A673 (cell line): ENCODE measurements around the gene NT5M. TPM values are rescaled to one million over a fixed set of nuclear protein-coding genes. Genes with fewer than 3 reads are reported as not detected.

Experiments used
- BruUV-seq: library from RNA; stranded (reverse); fragments of 400-500 nt; replicated peaks from 2 replicates; lab custom pipeline; 2021; lab: Mats Ljungman, UMichigan
- CTCF ChIA-PET: fragments of 300-600 bp; sonication (Branson Sonifier 250); formaldehyde crosslinking; loops from one replicate; lab custom pipeline; 2022; ENCODE audit warnings: antibody characterized with exemption; lab: Charles Lee
- POLR2A ChIA-PET: fragments of 300-600 bp; sonication (Branson Sonifier 250); formaldehyde crosslinking; loops from one replicate; lab custom pipeline; 2022; ENCODE audit warnings: antibody characterized with exemption; ENCODE audit not compliant: low non-redundant PET; lab: Charles Lee
- DNase-seq: peaks from one replicate; pipeline ENCODE4 v3.0.0-alpha.2; 2015; ENCODE audit warnings: low spot score
- H3K27ac ChIP-seq: fragments of 200-600 bp; sonication (generic); 2 replicates; pipeline ENCODE4 v1.5.1; 2016; ENCODE audit warnings: mixed run types, low read depth, mild to moderate bottlenecking, mixed read lengths, antibody characterized with exemption, low read length; ENCODE audit not compliant: poor library complexity, severe bottlenecking
- H3K27me3 ChIP-seq: fragments of 200-600 bp; sonication (generic); replicated peaks from 2 replicates; pipeline ENCODE4 v1.6.1; 2017; ENCODE audit warnings: mixed run types, low read depth, mild to moderate bottlenecking, mixed read lengths, antibody characterized with exemption, low read length; ENCODE audit not compliant: insufficient read depth, poor library complexity
- H3K36me3 ChIP-seq: fragments of 200-600 bp; sonication (generic); 2 replicates; pipeline ENCODE4 v1.6.1; 2016; ENCODE audit warnings: mixed run types, mild to moderate bottlenecking, mixed read lengths, antibody characterized with exemption, low read length; ENCODE audit not compliant: insufficient read depth, poor library complexity, severe bottlenecking
- H3K4me1 ChIP-seq: fragments of 200-600 bp; sonication (generic); 2 replicates; pipeline ENCODE4 v1.6.1; 2017; ENCODE audit warnings: mixed run types, mild to moderate bottlenecking, mixed read lengths, antibody characterized with exemption, low read length; ENCODE audit not compliant: insufficient read depth, poor library complexity, severe bottlenecking
- H3K4me3 ChIP-seq: fragments of 200-600 bp; sonication (generic); 2 replicates; pipeline ENCODE4 v1.5.1; 2016; ENCODE audit warnings: low read depth, mixed run types, mild to moderate bottlenecking, mixed read lengths, low read length; ENCODE audit not compliant: poor library complexity, severe bottlenecking
- H3K9me3 ChIP-seq: fragments of 200-600 bp; sonication (generic); 2 replicates; pipeline ENCODE4 v1.6.1; 2016; ENCODE audit warnings: mixed run types, low read depth, mild to moderate bottlenecking, mixed read lengths, antibody characterized with exemption, low read length; ENCODE audit not compliant: poor library complexity, severe bottlenecking
- EZH2 ChIP-seq: fragments of 200-600 bp; sonication (generic); IDR thresholded peaks from 2 replicates; pipeline ENCODE4 v1.6.1; 2017; ENCODE audit warnings: borderline replicate concordance, low read depth, mild to moderate bottlenecking, mixed read lengths, antibody characterized with exemption, low read length; ENCODE audit not compliant: poor library complexity, severe bottlenecking
- intact Hi-C: fragments of 100-400 bp; cut with micrococcal nuclease; formaldehyde crosslinking; loops from one replicate; pipeline ENCODE4 v1.10.0; 2022; ENCODE audit not compliant: unreplicated experiment
- total RNA-seq: library from RNA; stranded (reverse); gene quantifications from 2 replicates; pipeline ENCODE4 v1.2.3, GENCODE V29; 2021
- TF ChIP-seq, protein P1 (sequence below): fragments of 300-800, 200-600 bp; sonication (generic); conservative IDR thresholded peaks from 2 replicates; pipeline ENCODE4 v1.5.1; 2017; ENCODE audit warnings: low read depth, mild to moderate bottlenecking, antibody characterized with exemption, low read length, moderate library complexity, mixed read lengths

Gene NT5M
- total RNA-seq, 1 experiment from 2014 or later: 2.6 TPM

DNA sequence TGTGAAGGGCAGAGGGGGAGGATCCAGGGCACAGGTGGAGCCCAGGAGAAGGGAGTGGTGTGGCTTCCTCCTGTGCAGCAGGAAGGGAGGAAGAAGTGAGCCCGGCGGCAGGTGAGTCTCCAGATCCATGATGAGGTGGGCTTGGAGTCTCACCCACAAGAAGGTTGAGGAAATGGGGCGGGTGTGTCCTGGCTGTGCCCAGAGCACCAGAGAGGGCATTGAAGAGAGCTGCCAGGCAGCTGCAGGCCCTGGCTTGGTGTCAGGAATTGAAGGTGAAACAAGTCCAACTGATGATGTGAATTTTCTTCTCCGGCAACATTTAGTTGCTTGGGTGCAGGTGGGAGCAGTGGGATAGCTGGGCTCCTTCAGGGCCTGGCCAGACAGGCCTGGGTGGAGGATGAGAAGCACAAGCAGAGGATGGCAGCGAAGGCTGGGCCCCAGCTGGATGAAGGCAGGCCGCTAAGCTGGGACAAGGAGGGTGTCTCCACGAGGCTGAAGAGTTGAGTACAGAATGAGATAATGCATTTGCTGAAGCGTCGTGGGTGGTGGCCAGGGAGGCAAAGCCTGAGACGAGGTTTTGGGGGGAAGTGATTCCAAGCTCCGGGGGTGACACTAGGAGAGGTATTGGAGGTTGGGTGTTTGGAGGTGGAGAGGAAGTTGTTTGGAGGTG, 18.3 kb downstream of the NT5M start:
- intact Hi-C loops: no loop called here
- H3K9me3 ChIP-seq: no peaks in the 10 kb centered on the region

DNA sequence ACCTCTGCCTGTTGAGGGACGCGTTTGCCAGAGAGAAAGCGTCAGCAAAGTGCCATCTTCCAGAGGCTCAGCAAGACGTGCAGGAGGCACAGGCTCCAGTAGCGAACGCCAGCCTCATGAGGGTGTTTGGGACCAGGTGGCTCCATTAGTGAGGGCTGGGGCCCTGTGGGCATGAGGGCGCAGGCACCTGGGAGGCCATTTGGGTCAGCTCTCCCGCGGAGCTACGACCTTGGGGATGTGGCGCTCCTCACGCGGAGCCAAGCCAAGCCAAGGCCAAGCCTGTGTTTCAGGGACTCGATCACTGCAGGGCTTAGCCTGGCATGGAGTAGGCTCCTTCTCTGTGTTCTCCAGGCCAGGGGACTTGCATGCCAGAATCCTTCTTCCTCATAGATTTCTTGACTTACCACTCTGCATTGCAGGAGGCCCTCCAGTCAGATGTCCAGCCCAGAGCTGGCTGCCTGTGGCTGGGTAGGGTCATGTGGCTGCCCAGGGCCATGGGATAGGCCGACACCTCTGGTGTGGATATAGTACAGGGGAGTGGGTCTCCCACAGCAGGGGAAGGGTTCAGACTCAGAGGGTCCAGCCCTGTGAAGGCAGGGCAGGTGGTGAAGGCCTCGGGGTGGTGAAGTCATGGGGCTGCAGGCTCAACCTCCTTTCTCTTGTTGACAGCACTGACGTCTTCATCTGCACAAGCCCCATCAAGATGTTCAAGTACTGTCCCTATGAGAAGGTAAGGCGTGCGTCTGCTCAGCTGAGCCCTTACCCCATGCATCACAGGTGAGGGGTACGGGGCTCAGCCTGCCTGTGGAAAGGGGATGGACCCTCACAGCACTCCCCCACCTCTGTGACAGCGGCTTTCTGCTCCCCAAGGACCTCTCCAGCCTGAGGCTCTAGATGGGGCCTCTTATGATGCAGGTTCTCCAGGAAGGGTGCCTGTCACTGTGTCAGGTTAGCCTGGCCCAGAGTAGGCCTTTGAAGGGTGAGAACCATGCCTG, 19.6 kb downstream of the NT5M start:
- intact Hi-C loops: no loop called here
- BruUV-seq: no TSS peak
- no peaks in the 10 kb centered on the region for H3K9me3 ChIP-seq
- TF ChIP-seq EZH2: no peak
- TF ChIP-seq, protein P1, sequence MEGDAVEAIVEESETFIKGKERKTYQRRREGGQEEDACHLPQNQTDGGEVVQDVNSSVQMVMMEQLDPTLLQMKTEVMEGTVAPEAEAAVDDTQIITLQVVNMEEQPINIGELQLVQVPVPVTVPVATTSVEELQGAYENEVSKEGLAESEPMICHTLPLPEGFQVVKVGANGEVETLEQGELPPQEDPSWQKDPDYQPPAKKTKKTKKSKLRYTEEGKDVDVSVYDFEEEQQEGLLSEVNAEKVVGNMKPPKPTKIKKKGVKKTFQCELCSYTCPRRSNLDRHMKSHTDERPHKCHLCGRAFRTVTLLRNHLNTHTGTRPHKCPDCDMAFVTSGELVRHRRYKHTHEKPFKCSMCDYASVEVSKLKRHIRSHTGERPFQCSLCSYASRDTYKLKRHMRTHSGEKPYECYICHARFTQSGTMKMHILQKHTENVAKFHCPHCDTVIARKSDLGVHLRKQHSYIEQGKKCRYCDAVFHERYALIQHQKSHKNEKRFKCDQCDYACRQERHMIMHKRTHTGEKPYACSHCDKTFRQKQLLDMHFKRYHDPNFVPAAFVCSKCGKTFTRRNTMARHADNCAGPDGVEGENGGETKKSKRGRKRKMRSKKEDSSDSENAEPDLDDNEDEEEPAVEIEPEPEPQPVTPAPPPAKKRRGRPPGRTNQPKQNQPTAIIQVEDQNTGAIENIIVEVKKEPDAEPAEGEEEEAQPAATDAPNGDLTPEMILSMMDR: no peak
- no peaks in the 10 kb centered on the region for H3K36me3 ChIP-seq
- H3K27me3 ChIP-seq: no peaks in the 10 kb centered on the region
- CTCF ChIA-PET: no interaction called here
- no peak for DNase-seq
- POLR2A ChIA-PET: no interaction called here
- H3K4me1 ChIP-seq: no peaks in the 10 kb centered on the region
- no peak overlapping the region for H3K4me3 ChIP-seq
- H3K27ac ChIP-seq: no peak overlapping the region

More for the DNA sequence above, 18.3 kb downstream of the NT5M start:
- BruUV-seq: no TSS peak
- Histone ChIP-seq H3K4me3 (no peak overlapping the region), H3K4me1 (no peaks in the 10 kb centered on the region), H3K27me3 (no peaks in the 10 kb centered on the region), H3K27ac (no peak overlapping the region), H3K36me3 (no peaks in the 10 kb centered on the region)
- TF ChIP-seq, protein P1: no peak
- no peak for DNase-seq
- POLR2A ChIA-PET: no interaction called here
- CTCF ChIA-PET: no interaction called here

DNA sequence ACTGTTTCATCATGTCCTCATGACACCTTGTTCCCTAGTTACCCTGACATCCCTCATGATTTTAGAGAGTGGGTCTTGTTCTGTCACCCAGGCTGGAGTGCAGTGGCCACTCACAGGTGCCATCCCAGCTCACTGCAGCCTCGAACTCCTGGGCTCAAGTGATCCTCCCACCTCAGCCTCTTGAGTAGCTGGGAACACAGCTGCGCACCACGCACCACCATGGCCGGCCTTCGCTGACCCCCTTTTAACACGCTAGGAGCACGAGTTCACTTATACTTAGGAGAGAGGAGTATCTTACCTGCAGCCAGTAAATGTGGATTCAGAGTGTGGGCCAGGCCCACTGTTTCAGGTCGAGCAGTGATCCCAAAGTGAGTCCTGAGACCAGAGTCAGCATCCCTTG, 21.4 kb downstream of the NT5M start:
- POLR2A ChIA-PET: no interaction called here
- Histone ChIP-seq H3K4me3 (no peak overlapping the region), H3K27me3 (no peaks in the 10 kb centered on the region), H3K36me3 (no peaks in the 10 kb centered on the region), H3K9me3 (no peaks in the 10 kb centered on the region), H3K27ac (no peak overlapping the region), H3K4me1 (no peaks in the 10 kb centered on the region)
- intact Hi-C loops: no loop called here
- no peak for DNase-seq
- BruUV-seq: no TSS peak
- TF ChIP-seq, protein P1: no peak
- TF ChIP-seq EZH2: no peak
- CTCF ChIA-PET: no interaction called here
